H1 (cell line): ENCODE data around the gene FRMPD1. TPM values are rescaled to one million over a fixed set of nuclear protein-coding genes. Genes with fewer than 3 reads are reported as not detected.

Experiments used
- CTCF ChIA-PET: fragments of 300-600 bp; sonication (Branson Sonifier 250); formaldehyde crosslinking; loops from one replicate; lab custom pipeline; 2021; ENCODE audit not compliant: partially characterized antibody; lab: Charles Lee
- POLR2A ChIA-PET: fragments of 300-600 bp; sonication (Branson Sonifier 250); formaldehyde crosslinking; loops from one replicate; lab custom pipeline; 2021; ENCODE audit warnings: inconsistent platforms; ENCODE audit not compliant: partially characterized antibody; lab: Charles Lee
- DNase-seq, 2 experiments: peaks; one replicate each; pipeline versions ENCODE4 v3.0.0 to v3.0.0-alpha.2; 2010 to 2022; ENCODE audit warnings: low spot score in 2 of 2, low read depth in 1 of 2, mixed read lengths in 1 of 2
- FAIRE-seq: peaks from 2 replicates; lab custom pipeline; 2011; peaks lifted over from hg19 to GRCh38; lab: Jason Lieb, UNC
- H2AFZ ChIP-seq: 2 replicates; pipeline ENCODE4 v1.8.1; 2012; ENCODE audit warnings: low read length, inconsistent platforms
- H2AK5ac ChIP-seq: 2 replicates; pipeline ENCODE4 v1.6.1; 2013; ENCODE audit warnings: low read depth, low read length
- H2BK120ac ChIP-seq: replicated peaks from 2 replicates; pipeline ENCODE3; 2013; ENCODE audit warnings: low read depth, low read length, inconsistent platforms
- H2BK12ac ChIP-seq: 2 replicates; pipeline ENCODE4 v1.6.1; 2013; ENCODE audit warnings: low read depth, low read length
- H2BK15ac ChIP-seq: 2 replicates; pipeline ENCODE4 v1.6.1; 2013; ENCODE audit warnings: low read length
- H2BK20ac ChIP-seq: 2 replicates; pipeline ENCODE4 v1.6.1; 2013; ENCODE audit warnings: low read length
- H2BK5ac ChIP-seq: 2 replicates; pipeline ENCODE4 v1.6.1; 2013; ENCODE audit warnings: low read depth, low read length
- H3K14ac ChIP-seq: 2 replicates; pipeline ENCODE4 v1.6.1; 2013; ENCODE audit warnings: inconsistent platforms; ENCODE audit not compliant: insufficient read length
- H3K18ac ChIP-seq: 2 replicates; pipeline ENCODE4 v1.6.1; 2013; ENCODE audit warnings: low read length; ENCODE audit errors: extremely low read depth
- H3K23ac ChIP-seq: 2 replicates; pipeline ENCODE4 v1.6.1; 2013; ENCODE audit warnings: inconsistent platforms; ENCODE audit not compliant: insufficient read length
- H3K23me2 ChIP-seq: 2 replicates; pipeline ENCODE4 v1.6.1; 2013; ENCODE audit warnings: low read depth, low read length
- H3K27ac ChIP-seq: 2 replicates; pipeline ENCODE4 v1.6.1; 2011; ENCODE audit warnings: low read depth, low read length, inconsistent platforms
- H3K27me3 ChIP-seq, 4 experiments: replicated peaks in 1 of 4; 1 replicate in 1 of 4; 2 replicates in 3 of 4; pipeline versions ENCODE4 v1.6.1 to v1.8.1; 2011 to 2013; ENCODE audit warnings: low read length in 3 of 4, mild to moderate bottlenecking in 3 of 4, inconsistent platforms in 2 of 4, mixed read lengths in 2 of 4, moderate library complexity in 1 of 4; ENCODE audit not compliant: control insufficient read depth in 3 of 4, insufficient read depth in 3 of 4; ENCODE audit errors: extremely low read depth in 1 of 4
- H3K36me3 ChIP-seq, 4 experiments: 2 replicates each; pipeline versions ENCODE4 v1.6.1 to v1.8.1; 2011 to 2013; ENCODE audit warnings: mild to moderate bottlenecking in 4 of 4, low read length in 3 of 4, moderate library complexity in 2 of 4, control low read depth in 1 of 4, inconsistent platforms in 1 of 4; ENCODE audit not compliant: insufficient read depth in 4 of 4, control insufficient read depth in 2 of 4
- H3K4ac ChIP-seq: replicated peaks from 2 replicates; pipeline ENCODE3; 2013; ENCODE audit warnings: low read length, low read depth, mixed read lengths, inconsistent platforms; ENCODE audit not compliant: insufficient read length
- H3K4me1 ChIP-seq, 4 experiments: replicated peaks in 1 of 4; 1 replicate in 1 of 4; 2 replicates in 3 of 4; pipeline versions ENCODE4 v1.6.1 to v1.8.1; 2011 to 2013; ENCODE audit warnings: low read length in 3 of 4, inconsistent platforms in 2 of 4, mixed read lengths in 1 of 4; ENCODE audit not compliant: insufficient read depth in 4 of 4, control insufficient read depth in 3 of 4
- H3K4me2 ChIP-seq, 2 experiments: 2 replicates each; pipeline versions ENCODE4 v1.6.1 to v1.8.1; 2011 to 2013; ENCODE audit warnings: low read depth in 2 of 2, low read length in 2 of 2, control low read depth in 1 of 2, inconsistent platforms in 1 of 2, mild to moderate bottlenecking in 1 of 2; ENCODE audit not compliant: insufficient read depth in 1 of 2
- H3K4me3 ChIP-seq, 4 experiments: fragments of 200-600, 300-600 bp in 1 of 4; sonication (generic), shearing (Covaris generic), sonication (Bioruptor Twin) in 1 of 4; 2 replicates each; pipeline versions ENCODE4 v1.5.1 to v1.8.1; 2011 to 2016; ENCODE audit warnings: low read length in 4 of 4, low read depth in 3 of 4, control low read depth in 2 of 4, inconsistent platforms in 2 of 4, mild to moderate bottlenecking in 2 of 4, mixed read lengths in 1 of 4, moderate library complexity in 1 of 4; ENCODE audit not compliant: insufficient read depth in 2 of 4; ENCODE audit errors: extremely low read depth in 1 of 4
- H3K56ac ChIP-seq: replicated peaks from 2 replicates; pipeline ENCODE3; 2013; ENCODE audit warnings: low read depth, mild to moderate bottlenecking, mixed read lengths, low read length, inconsistent platforms; ENCODE audit not compliant: insufficient read length
- H3K79me1 ChIP-seq: 2 replicates; pipeline ENCODE4 v1.6.1; 2013; ENCODE audit warnings: low read depth, low read length, control low read depth
- H3K79me2 ChIP-seq, 2 experiments: 2 replicates each; pipeline versions ENCODE4 v1.6.1 to v1.8.1; 2012 to 2013; ENCODE audit warnings: low read length in 2 of 2, mild to moderate bottlenecking in 2 of 2, inconsistent platforms in 1 of 2; ENCODE audit not compliant: insufficient read depth in 2 of 2, control insufficient read depth in 1 of 2
- H3K9ac ChIP-seq, 4 experiments: replicated peaks in 1 of 4; 1 replicate in 1 of 4; 2 replicates in 3 of 4; pipeline versions ENCODE4 v1.6.1 to v1.8.1; 2011 to 2013; ENCODE audit warnings: low read depth in 3 of 4, low read length in 3 of 4, control low read depth in 2 of 4, mild to moderate bottlenecking in 2 of 4, moderate library complexity in 2 of 4, inconsistent platforms in 1 of 4; ENCODE audit errors: extremely low read depth in 1 of 4
- H3K9me3 ChIP-seq, 2 experiments: 2 replicates each; pipeline versions ENCODE4 v1.6.1 to v1.8.1; 2012 to 2013; ENCODE audit warnings: mild to moderate bottlenecking in 2 of 2, moderate library complexity in 2 of 2, control low read depth in 1 of 2, inconsistent platforms in 1 of 2, low read depth in 1 of 2, low read length in 1 of 2, mixed read lengths in 1 of 2; ENCODE audit not compliant: insufficient read depth in 2 of 2
- H4K20me1 ChIP-seq, 2 experiments: replicated peaks in 1 of 2; 2 replicates each; pipeline versions ENCODE3 to v1.8.1; 2011 to 2013; ENCODE audit warnings: inconsistent platforms in 2 of 2, low read length in 2 of 2, mild to moderate bottlenecking in 1 of 2; ENCODE audit not compliant: insufficient read depth in 2 of 2, control insufficient read depth in 1 of 2
- H4K5ac ChIP-seq: 2 replicates; pipeline ENCODE4 v1.6.1; 2013; ENCODE audit warnings: low read length, low read depth, mixed read lengths, inconsistent platforms; ENCODE audit not compliant: insufficient read length
- H4K8ac ChIP-seq: 2 replicates; pipeline ENCODE4 v1.8.0; 2013; ENCODE audit warnings: mild to moderate bottlenecking, moderate library complexity, low read length, inconsistent platforms; ENCODE audit not compliant: insufficient read depth; ENCODE audit errors: extremely low read depth
- H4K91ac ChIP-seq: replicated peaks from 2 replicates; pipeline ENCODE3; 2013; ENCODE audit warnings: low read length, mixed read lengths, inconsistent platforms; ENCODE audit not compliant: insufficient read length
- RAD21 ChIP-seq, 2 experiments: IDR thresholded peaks in 1 of 2; conservative IDR thresholded peaks in 1 of 2; 2 replicates each; pipeline ENCODE4 v1.6.1; 2011; ENCODE audit warnings: low read depth in 2 of 2, low read length in 2 of 2, improper control_type of control experiment in 1 of 2, inconsistent platforms in 1 of 2, mild to moderate bottlenecking in 1 of 2, moderate library complexity in 1 of 2
- WGBS, 2 experiments: shearing (Covaris generic) in 1 of 2; methylation state at CpG; one replicate each; pipeline versions ENCODE4 v1.1.6 to v1.1.7; 2013 to 2015; ENCODE audit warnings: low lambda C conversion rate in 2 of 2, mixed read lengths in 2 of 2, inconsistent platforms in 1 of 2, low coverage in 1 of 2, missing lambda C conversion rate in 1 of 2; ENCODE audit not compliant: insufficient replicate concordance in 2 of 2, insufficient coverage in 1 of 2, insufficient read length in 1 of 2; ENCODE audit errors: extremely low coverage in 1 of 2, missing lambda C conversion rate in 1 of 2; 5-methylcytosine and 5-hydroxymethylcytosine counted together
- polyA plus RNA-seq, 7 experiments: library from polyadenylated mRNA; depleted of rRNA in 3 of 7; stranded (reverse) in 5 of 7; unstranded in 2 of 7; fragments of >200 nt in 5 of 7; fragments of 200-250 nt in 2 of 7; gene quantifications; 1 replicate in 5 of 7; 2 replicates in 1 of 7; 4 replicates in 1 of 7; pipeline versions ENCODE4 v1.2.1 to v1.2.3, GENCODE V29; 2011 to 2013; ENCODE audit warnings: missing spikeins in 2 of 7, mixed read lengths in 2 of 7
- total RNA-seq: library from RNA; stranded (reverse); fragmentation: NEBNext Ultra II Directional; extraction: Animal tissue kit (Norgen Biotek cat#: 25700); gene quantifications from 2 replicates; pipeline ENCODE4 v1.2.1, GENCODE V29; 2021
- TF ChIP-seq, protein P1 (sequence below): IDR thresholded peaks from 2 replicates; pipeline ENCODE4 v1.6.1; 2012; ENCODE audit warnings: low read length, inconsistent platforms

FRMPD1 gene
- total and polyA plus RNA-seq, 2 of the 8 experiments (the other 6 are each of a cell fraction or from before 2014, with no cell fraction given): 0.27 to 0.32 TPM

GRCh38 chr9:37676411-37676830, 25.7 kb downstream of the FRMPD1 start:
- Histone ChIP-seq H4K5ac (no peak overlapping the region), H3K56ac (no peak overlapping the region), H3K23me2 (no peaks in the 10 kb centered on the region), H2BK5ac (no peak overlapping the region), H3K79me1 (no peaks in the 10 kb centered on the region), H2BK12ac (no peak overlapping the region), H2BK120ac (no peak overlapping the region), H3K4me3 (no peak overlapping the region), H3K9ac (no peak overlapping the region), H3K36me3 (no peaks in the 10 kb centered on the region), H4K20me1 (peaks cover 0 to 2% of the 10 kb centered on the region in 2 experiments), H3K27me3 (no peaks in the 10 kb centered on the region), H3K27ac (no peak overlapping the region), H4K91ac (no peak overlapping the region), H3K79me2 (no peaks in the 10 kb centered on the region), H3K18ac (no peak overlapping the region), H2BK15ac (no peak overlapping the region), H3K9me3 (peaks cover 0 to 5% of the 10 kb centered on the region in 2 experiments; a peak in 1 of 4 replicates), H3K14ac (no peak overlapping the region), H2AK5ac (no peak overlapping the region), H2BK20ac (no peak overlapping the region), H2AFZ (no peak overlapping the region), H3K23ac (no peak overlapping the region), H3K4ac (no peak overlapping the region), H3K4me1 (no peaks in the 10 kb centered on the region), H3K4me2 (no peak overlapping the region), H4K8ac (no peak overlapping the region)
- ChIA-PET POLR2A (no interaction called here), CTCF (interaction anchor here (0.5 to 1.0 kb wide), 2 partner anchors 24 to 652 kb away, joined by 3 read pairs; no protein-coding TSS in a partner anchor)
- FAIRE-seq (no peak), DNase-seq (no peak)
- TF ChIP-seq, protein P1, sequence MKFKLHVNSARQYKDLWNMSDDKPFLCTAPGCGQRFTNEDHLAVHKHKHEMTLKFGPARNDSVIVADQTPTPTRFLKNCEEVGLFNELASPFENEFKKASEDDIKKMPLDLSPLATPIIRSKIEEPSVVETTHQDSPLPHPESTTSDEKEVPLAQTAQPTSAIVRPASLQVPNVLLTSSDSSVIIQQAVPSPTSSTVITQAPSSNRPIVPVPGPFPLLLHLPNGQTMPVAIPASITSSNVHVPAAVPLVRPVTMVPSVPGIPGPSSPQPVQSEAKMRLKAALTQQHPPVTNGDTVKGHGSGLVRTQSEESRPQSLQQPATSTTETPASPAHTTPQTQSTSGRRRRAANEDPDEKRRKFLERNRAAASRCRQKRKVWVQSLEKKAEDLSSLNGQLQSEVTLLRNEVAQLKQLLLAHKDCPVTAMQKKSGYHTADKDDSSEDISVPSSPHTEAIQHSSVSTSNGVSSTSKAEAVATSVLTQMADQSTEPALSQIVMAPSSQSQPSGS: no peak
- no peak for TF ChIP-seq RAD21 (IDR thresholded peaks at IDR 0.05 in 1 of 2, conservative IDR thresholded peaks at IDR 0.05 in 1 of 2; ENCODE audit: low read depth in 2 of 2, low read length in 2 of 2)
- WGBS, 2 experiments: 90% methylated on average over 11 of the region's 11 CpGs; no CpG with 5 or more reads in 1 of the 2 experiments
